ENCODE data around the gene SMTNL1. TPM values are rescaled to one million over a fixed set of nuclear protein-coding genes. Genes with fewer than 3 reads are reported as not detected.

Gene SMTNL1
- total and polyA plus RNA-seq, 9 of the 15 experiments (the other 6 are each of a cell fraction or from before 2014, with no cell fraction given) = not detected

DNA sequence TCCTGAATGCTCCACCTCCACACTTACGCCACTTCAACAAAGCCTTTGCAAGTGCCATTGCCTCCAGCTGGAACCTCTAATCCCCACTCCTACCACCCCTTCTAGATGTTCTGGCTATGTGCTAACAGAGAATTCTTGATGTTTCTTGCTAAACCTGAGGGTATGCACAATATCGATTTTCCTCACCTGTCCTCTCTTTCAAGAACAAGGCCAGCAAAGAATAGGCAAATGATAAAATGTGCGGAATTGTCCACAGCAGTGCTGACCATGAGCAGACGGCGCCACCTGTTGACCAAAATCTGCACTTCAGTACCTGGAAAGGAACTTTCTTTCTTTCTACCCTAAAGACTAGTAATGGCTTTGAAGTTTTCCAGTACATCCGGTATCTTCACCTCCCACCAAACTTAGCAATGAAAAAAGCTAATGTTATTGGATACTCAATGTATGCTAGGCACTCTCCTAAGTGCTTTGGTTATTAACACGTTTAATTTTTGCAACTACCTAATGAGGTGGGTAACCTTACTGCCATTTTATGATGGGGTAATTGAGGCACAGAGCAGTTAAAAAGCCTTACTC, 10.3 kb upstream of the SMTNL1 start (continued):
- TF ChIP-seq, protein P1, sequence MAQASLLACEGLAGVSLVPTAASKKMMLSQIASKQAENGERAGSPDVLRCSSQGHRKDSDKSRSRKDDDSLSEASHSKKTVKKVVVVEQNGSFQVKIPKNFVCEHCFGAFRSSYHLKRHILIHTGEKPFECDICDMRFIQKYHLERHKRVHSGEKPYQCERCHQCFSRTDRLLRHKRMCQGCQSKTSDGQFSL (CRISPR knock-in tag; IDR thresholded peaks at IDR 0.05) = no peak
- TF ChIP-seq, protein P1 (tag; IDR thresholded peaks at IDR 0.05) = no peak
- TF ChIP-seq RAD21 (CRISPR knock-in tag; conservative IDR thresholded peaks at IDR 0.05 in 1 of 2, IDR thresholded peaks at IDR 0.05 in 1 of 2) (peak; percentile 95 to 96), RB1 (IDR thresholded peaks at IDR 0.05; ENCODE audit: low read depth) (peak; percentile 23; the same call in 1 of the 2 replicates), XRCC5 (IDR thresholded peaks at IDR 0.05; ENCODE audit: low read depth, low read length) (no peak), KLF6 (CRISPR knock-in tag; IDR thresholded peaks at IDR 0.05; ENCODE audit: borderline replicate concordance) (0 out of 2 replicates have a peak, but pooled peaks have one; percentile 53), EP300 (IDR thresholded peaks at IDR 0.05; ENCODE audit: low read length) (0 out of 2 replicates have a peak, but pooled peaks have one; percentile 34), HLTF (IDR thresholded peaks at IDR 0.05) (no peak)
- TF ChIP-seq, protein P2, sequence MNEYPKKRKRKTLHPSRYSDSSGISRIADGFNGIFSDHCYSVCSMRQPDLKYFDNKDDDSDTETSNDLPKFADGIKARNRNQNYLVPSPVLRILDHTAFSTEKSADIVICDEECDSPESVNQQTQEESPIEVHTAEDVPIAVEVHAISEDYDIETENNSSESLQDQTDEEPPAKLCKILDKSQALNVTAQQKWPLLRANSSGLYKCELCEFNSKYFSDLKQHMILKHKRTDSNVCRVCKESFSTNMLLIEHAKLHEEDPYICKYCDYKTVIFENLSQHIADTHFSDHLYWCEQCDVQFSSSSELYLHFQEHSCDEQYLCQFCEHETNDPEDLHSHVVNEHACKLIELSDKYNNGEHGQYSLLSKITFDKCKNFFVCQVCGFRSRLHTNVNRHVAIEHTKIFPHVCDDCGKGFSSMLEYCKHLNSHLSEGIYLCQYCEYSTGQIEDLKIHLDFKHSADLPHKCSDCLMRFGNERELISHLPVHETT (CRISPR knock-in tag; conservative IDR thresholded peaks at IDR 0.05 in 1 of 2, IDR thresholded peaks at IDR 0.05 in 1 of 2) = no peak
- TF ChIP-seq, protein P3, sequence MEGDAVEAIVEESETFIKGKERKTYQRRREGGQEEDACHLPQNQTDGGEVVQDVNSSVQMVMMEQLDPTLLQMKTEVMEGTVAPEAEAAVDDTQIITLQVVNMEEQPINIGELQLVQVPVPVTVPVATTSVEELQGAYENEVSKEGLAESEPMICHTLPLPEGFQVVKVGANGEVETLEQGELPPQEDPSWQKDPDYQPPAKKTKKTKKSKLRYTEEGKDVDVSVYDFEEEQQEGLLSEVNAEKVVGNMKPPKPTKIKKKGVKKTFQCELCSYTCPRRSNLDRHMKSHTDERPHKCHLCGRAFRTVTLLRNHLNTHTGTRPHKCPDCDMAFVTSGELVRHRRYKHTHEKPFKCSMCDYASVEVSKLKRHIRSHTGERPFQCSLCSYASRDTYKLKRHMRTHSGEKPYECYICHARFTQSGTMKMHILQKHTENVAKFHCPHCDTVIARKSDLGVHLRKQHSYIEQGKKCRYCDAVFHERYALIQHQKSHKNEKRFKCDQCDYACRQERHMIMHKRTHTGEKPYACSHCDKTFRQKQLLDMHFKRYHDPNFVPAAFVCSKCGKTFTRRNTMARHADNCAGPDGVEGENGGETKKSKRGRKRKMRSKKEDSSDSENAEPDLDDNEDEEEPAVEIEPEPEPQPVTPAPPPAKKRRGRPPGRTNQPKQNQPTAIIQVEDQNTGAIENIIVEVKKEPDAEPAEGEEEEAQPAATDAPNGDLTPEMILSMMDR (IDR thresholded peaks at IDR 0.05 in 2 of 3, conservative IDR thresholded peaks at IDR 0.05 in 1 of 3; ENCODE audit: insufficient read depth in 2 of 3, low read depth in 1 of 3, low read length in 3 of 3) = peak; percentile 89 to 98 (median 92)
- TF ChIP-seq, protein P4, sequence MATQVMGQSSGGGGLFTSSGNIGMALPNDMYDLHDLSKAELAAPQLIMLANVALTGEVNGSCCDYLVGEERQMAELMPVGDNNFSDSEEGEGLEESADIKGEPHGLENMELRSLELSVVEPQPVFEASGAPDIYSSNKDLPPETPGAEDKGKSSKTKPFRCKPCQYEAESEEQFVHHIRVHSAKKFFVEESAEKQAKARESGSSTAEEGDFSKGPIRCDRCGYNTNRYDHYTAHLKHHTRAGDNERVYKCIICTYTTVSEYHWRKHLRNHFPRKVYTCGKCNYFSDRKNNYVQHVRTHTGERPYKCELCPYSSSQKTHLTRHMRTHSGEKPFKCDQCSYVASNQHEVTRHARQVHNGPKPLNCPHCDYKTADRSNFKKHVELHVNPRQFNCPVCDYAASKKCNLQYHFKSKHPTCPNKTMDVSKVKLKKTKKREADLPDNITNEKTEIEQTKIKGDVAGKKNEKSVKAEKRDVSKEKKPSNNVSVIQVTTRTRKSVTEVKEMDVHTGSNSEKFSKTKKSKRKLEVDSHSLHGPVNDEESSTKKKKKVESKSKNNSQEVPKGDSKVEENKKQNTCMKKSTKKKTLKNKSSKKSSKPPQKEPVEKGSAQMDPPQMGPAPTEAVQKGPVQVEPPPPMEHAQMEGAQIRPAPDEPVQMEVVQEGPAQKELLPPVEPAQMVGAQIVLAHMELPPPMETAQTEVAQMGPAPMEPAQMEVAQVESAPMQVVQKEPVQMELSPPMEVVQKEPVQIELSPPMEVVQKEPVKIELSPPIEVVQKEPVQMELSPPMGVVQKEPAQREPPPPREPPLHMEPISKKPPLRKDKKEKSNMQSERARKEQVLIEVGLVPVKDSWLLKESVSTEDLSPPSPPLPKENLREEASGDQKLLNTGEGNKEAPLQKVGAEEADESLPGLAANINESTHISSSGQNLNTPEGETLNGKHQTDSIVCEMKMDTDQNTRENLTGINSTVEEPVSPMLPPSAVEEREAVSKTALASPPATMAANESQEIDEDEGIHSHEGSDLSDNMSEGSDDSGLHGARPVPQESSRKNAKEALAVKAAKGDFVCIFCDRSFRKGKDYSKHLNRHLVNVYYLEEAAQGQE (IDR thresholded peaks at IDR 0.05; ENCODE audit: borderline replicate concordance) = peak; percentile 89
- TF ChIP-seq, protein P4 (CRISPR knock-in tag; IDR thresholded peaks at IDR 0.05; ENCODE audit: low read depth) = no peak
- TF ChIP-seq, protein P5, sequence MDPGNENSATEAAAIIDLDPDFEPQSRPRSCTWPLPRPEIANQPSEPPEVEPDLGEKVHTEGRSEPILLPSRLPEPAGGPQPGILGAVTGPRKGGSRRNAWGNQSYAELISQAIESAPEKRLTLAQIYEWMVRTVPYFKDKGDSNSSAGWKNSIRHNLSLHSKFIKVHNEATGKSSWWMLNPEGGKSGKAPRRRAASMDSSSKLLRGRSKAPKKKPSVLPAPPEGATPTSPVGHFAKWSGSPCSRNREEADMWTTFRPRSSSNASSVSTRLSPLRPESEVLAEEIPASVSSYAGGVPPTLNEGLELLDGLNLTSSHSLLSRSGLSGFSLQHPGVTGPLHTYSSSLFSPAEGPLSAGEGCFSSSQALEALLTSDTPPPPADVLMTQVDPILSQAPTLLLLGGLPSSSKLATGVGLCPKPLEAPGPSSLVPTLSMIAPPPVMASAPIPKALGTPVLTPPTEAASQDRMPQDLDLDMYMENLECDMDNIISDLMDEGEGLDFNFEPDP (CRISPR knock-in tag; IDR thresholded peaks at IDR 0.05) = no peak

Measured in K562 (cell line).